ENCODE measurements around the gene DNAJC16. TPM values are rescaled to one million over a fixed set of nuclear protein-coding genes. Genes with fewer than 3 reads are reported as not detected.
"Not testable (repeated sequence)": the region's sequence is repeated elsewhere in the genome, so short reads cannot be mapped to it uniquely, and the experiment has no call there.

Gene DNAJC16
- total RNA-seq, 1 experiment from 2014 or later, result 15.7 TPM

DNA sequence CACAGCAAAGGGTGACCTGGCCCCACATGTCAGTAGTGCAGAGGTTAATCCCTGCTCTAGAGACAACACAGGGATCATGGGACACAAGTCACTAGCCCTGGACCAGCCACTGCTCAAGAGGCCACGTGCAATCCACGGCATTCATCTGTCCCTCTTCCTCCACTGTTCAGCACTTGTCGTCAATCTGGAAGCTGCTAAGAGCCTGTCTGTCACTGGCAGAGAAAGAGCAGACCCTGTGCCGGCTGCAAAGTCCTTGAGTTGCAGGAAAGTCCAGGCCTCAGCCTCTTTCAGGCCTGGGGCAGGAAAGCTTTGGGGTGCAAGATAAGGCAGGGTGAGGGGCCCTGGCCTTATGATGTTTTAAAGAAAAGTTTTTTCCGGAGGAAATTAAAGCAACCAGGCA, 34.1 kb upstream of the DNAJC16 start:
- Histone ChIP-seq H3K27me3 (ENCODE audit: control insufficient read depth, insufficient read depth, low read length) (no peaks in the 10 kb centered on the region), H3K36me3 (replicated peaks; ENCODE audit: control insufficient read depth, insufficient read depth, low read length) (no peaks in the 10 kb centered on the region; the same call in 1 of the 2 replicates), H3K4me3 (ENCODE audit: insufficient read depth, low read depth, low read length) (no peak overlapping the region)
- no peak for DNase-seq

- no peak for DNase-seq
- no peak overlapping the region for H3K4me3 ChIP-seq (ENCODE audit: insufficient read depth, low read depth, low read length)
- H3K36me3 ChIP-seq (replicated peaks; ENCODE audit: control insufficient read depth, insufficient read depth, low read length), result no peaks in the 10 kb centered on the region; the same call in 1 of the 2 replicates
- no peaks in the 10 kb centered on the region for H3K27me3 ChIP-seq (ENCODE audit: control insufficient read depth, insufficient read depth, low read length)
Measured at GRCh38 chr1:15493869-15494390, 32.7 kb upstream of the DNAJC16 start.

DNA sequence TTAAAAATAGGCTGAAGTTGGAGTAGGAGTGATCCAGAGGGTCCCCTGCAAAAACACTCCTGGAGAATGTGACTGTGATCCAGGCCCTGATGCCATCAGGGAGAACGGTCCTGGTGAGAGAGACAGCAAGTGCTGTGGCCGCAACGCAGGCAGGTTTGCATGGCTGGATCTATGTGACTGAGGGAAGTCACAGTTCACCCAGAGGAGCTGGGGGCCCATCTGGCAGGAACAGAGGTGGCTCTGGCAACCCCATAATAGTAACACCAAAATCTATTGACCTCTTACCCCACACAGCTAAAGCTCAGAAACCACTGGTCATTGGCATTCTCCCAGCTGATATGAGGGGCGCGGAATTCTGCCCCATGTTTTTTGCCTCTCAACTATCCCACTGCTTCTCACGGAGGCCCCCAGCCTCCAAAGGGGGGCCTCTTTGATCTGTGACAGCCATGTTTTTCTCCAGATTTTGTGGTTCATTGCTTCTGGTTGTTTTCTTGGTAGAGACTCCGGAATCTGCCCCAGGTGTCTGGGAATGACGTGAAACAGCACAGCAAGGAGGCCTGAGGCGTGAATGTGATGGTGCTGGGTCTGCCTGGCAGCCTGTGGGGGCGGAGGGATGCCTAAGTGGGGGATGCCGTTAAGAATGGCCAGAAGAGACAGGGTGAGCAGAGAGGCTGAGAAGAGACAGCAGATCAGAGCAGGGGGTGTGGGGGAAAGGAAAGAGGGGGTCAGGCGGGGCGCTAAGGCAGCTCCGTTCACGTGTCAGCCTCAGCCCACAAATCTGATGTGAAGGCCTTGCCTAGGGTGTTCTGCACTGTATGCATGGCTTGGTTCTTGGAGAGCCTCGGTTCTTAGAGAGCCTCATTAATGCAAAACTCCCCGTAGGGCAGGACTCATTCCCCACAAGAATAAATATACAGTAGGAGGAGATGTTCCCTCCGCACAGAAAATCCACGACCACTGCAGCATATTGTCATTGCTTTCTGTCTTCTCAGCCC, 26.2 kb upstream of the DNAJC16 start:
- Histone ChIP-seq H3K27me3 (ENCODE audit: control insufficient read depth, insufficient read depth, low read length) (no peaks in the 10 kb centered on the region), H3K36me3 (replicated peaks; ENCODE audit: control insufficient read depth, insufficient read depth, low read length) (peaks cover 1% of the 10 kb centered on the region), H3K4me3 (ENCODE audit: insufficient read depth, low read depth, low read length) (no peak overlapping the region)
- DNase-seq, result no peak

GRCh38 chr1:15501208-15502032, 25.2 kb upstream of the DNAJC16 start:
- peak; percentile 90 for DNase-seq
- H3K4me3 ChIP-seq (ENCODE audit: insufficient read depth, low read depth, low read length), result no peak overlapping the region
- peaks cover 1% of the 10 kb centered on the region for H3K36me3 ChIP-seq (replicated peaks; ENCODE audit: control insufficient read depth, insufficient read depth, low read length)

DNA sequence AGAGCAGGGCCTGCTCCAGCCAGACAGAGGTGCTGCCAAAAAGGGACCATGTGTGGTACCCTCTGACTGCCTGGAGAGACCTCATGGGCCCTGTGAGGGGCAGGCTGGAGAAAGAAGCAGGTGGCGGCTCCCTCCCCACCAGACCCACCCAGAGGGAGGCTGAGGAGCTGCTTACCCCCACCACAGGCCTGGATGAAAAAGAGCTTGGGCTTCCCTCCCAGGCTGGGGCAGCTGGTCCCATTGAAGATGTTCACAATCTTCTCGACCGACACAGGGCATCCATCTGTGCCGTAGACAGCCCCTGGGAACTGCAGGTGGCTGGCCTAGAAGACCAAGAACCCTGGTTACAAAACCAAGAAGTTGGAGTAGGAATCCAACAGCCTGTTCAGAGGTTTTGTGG, 22.2 kb upstream of the DNAJC16 start:
- peaks cover 1% of the 10 kb centered on the region for H3K36me3 ChIP-seq (replicated peaks; ENCODE audit: control insufficient read depth, insufficient read depth, low read length)
- no peak overlapping the region for H3K4me3 ChIP-seq (ENCODE audit: insufficient read depth, low read depth, low read length)
- no peak for DNase-seq
- H3K27me3 ChIP-seq (ENCODE audit: control insufficient read depth, insufficient read depth, low read length), result no peaks in the 10 kb centered on the region

More at GRCh38 chr1:15501208-15502032, 25.2 kb upstream of the DNAJC16 start:
- no peaks in the 10 kb centered on the region for H3K27me3 ChIP-seq (ENCODE audit: control insufficient read depth, insufficient read depth, low read length)

DNA sequence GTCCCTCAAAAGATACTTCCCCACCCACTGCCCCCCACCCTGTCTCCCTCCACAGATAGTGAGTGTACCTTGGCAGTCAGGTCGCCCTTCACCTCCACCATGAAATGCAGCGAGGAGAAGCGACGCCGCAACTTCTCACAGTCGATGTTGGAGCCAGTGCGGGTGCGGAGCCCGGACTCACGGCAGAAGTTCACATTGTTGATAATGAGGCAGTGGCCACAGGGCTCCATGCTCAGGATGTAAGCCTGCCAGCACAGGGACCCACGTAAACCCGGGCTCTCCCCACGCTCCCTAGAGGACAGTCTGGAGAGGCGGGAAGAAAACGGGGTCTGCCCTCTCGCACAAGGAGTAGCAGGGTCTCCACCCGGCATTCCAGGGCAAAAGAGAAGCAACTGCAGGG, 19.8 kb upstream of the DNAJC16 start:
- H3K36me3 ChIP-seq (replicated peaks; ENCODE audit: control insufficient read depth, insufficient read depth, low read length), result peaks cover 1% of the 10 kb centered on the region
- DNase-seq, result no peak
- no peaks in the 10 kb centered on the region for H3K27me3 ChIP-seq (ENCODE audit: control insufficient read depth, insufficient read depth, low read length)
- no peak overlapping the region for H3K4me3 ChIP-seq (ENCODE audit: insufficient read depth, low read depth, low read length)

- no peak overlapping the region for H3K4me3 ChIP-seq (ENCODE audit: insufficient read depth, low read depth, low read length)
- H3K27me3 ChIP-seq (ENCODE audit: control insufficient read depth, insufficient read depth, low read length), result no peaks in the 10 kb centered on the region
- DNase-seq, result no peak
- peaks cover 2% of the 10 kb centered on the region for H3K36me3 ChIP-seq (replicated peaks; ENCODE audit: control insufficient read depth, insufficient read depth, low read length)
Measured at GRCh38 chr1:15507278-15507677, 19.4 kb upstream of the DNAJC16 start.

DNA sequence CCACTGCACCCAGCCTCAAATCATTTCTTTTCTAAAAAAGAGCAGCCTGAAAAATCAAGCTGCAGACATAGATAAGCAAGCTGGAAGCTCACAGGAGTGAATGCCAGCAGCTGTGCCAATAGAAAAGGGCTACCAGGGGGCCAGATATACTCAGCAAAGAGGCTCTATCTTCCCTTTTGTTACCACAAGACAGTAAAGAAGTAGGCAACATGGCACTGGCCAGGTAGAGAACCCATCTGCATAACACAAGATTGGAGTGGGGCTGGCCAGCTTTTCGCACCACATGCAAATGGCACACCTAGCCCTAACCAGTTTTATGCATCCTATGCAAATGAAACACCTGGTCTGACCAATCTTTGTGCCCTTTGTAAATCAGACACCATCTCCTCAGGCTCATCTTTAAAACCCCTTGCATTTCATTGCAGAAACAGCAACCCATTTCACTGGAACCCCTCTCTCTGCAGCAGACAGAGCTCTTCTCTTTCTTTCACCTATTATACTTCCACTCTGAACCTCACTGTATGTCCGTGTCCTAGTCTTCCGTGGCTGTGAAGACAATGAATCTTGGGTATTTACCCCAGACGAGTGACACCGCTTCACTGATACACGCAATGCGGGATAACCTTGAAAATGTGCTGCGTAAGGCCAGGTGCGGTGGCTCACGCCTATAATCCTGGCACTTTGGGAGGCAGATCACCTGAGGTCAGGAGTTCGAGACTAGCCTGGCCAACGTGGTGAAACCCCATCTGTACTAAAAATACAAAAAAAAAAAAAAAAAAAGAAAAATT, 17.8 kb upstream of the DNAJC16 start:
- H3K36me3 ChIP-seq (replicated peaks; ENCODE audit: control insufficient read depth, insufficient read depth, low read length), result peaks cover 2% of the 10 kb centered on the region
- DNase-seq, result peak; percentile 83
- H3K27me3 ChIP-seq (ENCODE audit: control insufficient read depth, insufficient read depth, low read length), result no peaks in the 10 kb centered on the region
- no peak overlapping the region for H3K4me3 ChIP-seq (ENCODE audit: insufficient read depth, low read depth, low read length)

GRCh38 chr1:15509586-15509985, 17.1 kb upstream of the DNAJC16 start:
- DNase-seq, result no peak
- Histone ChIP-seq H3K36me3 (replicated peaks; ENCODE audit: control insufficient read depth, insufficient read depth, low read length) (peaks cover 2% of the 10 kb centered on the region), H3K4me3 (ENCODE audit: insufficient read depth, low read depth, low read length) (no peak overlapping the region), H3K27me3 (ENCODE audit: control insufficient read depth, insufficient read depth, low read length) (no peaks in the 10 kb centered on the region)

- Histone ChIP-seq H3K36me3 (replicated peaks; ENCODE audit: control insufficient read depth, insufficient read depth, low read length) (peaks cover 2% of the 10 kb centered on the region), H3K4me3 (ENCODE audit: insufficient read depth, low read depth, low read length) (no peak overlapping the region), H3K27me3 (ENCODE audit: control insufficient read depth, insufficient read depth, low read length) (no peaks in the 10 kb centered on the region)
- no peak for DNase-seq
Measured at GRCh38 chr1:15510611-15511405, 15.8 kb upstream of the DNAJC16 start.

GRCh38 chr1:15513192-15513591, 13.5 kb upstream of the DNAJC16 start:
- H3K36me3 ChIP-seq (replicated peaks; ENCODE audit: control insufficient read depth, insufficient read depth, low read length), result peaks cover 2% of the 10 kb centered on the region; the same call in 1 of the 2 replicates
- H3K27me3 ChIP-seq (ENCODE audit: control insufficient read depth, insufficient read depth, low read length), result no peaks in the 10 kb centered on the region
- DNase-seq, result no peak
- H3K4me3 ChIP-seq (ENCODE audit: insufficient read depth, low read depth, low read length), result no peak overlapping the region

DNA sequence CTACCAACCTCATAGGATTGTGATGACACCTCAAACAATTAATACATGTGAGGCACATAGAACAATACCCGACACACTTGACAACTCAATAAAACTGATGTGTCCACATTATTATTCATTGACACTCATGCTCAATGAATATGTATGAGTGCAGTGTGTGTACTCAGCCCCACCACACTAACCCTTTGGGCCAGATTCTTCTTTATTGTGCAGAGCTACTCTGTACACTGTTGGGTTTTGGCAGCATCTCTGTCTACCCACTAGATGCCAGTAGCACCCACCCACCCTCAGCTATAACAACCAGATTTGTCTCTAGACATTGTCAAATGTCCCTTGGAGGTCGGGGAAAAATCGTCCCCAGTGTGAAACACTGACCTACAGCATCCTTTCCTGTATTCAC, 12.7 kb upstream of the DNAJC16 start:
- H3K4me3 ChIP-seq (ENCODE audit: insufficient read depth, low read depth, low read length), result no peak overlapping the region
- H3K36me3 ChIP-seq (replicated peaks; ENCODE audit: control insufficient read depth, insufficient read depth, low read length), result peaks cover 2% of the 10 kb centered on the region; the same call in 1 of the 2 replicates
- H3K27me3 ChIP-seq (ENCODE audit: control insufficient read depth, insufficient read depth, low read length), result no peaks in the 10 kb centered on the region
- no peak for DNase-seq

- not testable (repeated sequence) for H3K27me3 ChIP-seq (ENCODE audit: control insufficient read depth, insufficient read depth, low read length); H3K36me3 ChIP-seq (replicated peaks; ENCODE audit: control insufficient read depth, insufficient read depth, low read length); H3K4me3 ChIP-seq (ENCODE audit: insufficient read depth, low read depth, low read length); DNase-seq
Measured at GRCh38 chr1:15514557-15514956, 12.1 kb upstream of the DNAJC16 start.

All from H7 (cell line).